HG03025 (cell line): ENCODE results near the gene SLC22A6.

Source experiments
- ATAC-seq: cut with Tn5 transposase; IDR thresholded peaks from one replicate; pipeline ENCODE4 v1.9.1; 2021; ENCODE audit warnings: mild to moderate bottlenecking, moderate library complexity; ENCODE audit not compliant: unreplicated experiment, low FRiP score

Gene SLC22A6

GRCh38 chr11:62933750-62934495 lies 50.8 kb downstream of the SLC22A6 start:
- ATAC-seq: no peak

GRCh38 chr11:62933285-62933684 lies 51.5 kb downstream of the SLC22A6 start:
- no peak for ATAC-seq

GRCh38 chr11:62931499-62932278 lies 53.1 kb downstream of the SLC22A6 start:
- ATAC-seq: no peak

- no peak for ATAC-seq
Measured at GRCh38 chr11:62930666-62931065, 54.1 kb downstream of the SLC22A6 start.

- ATAC-seq: no peak
Measured at GRCh38 chr11:62930157-62930556, 54.6 kb downstream of the SLC22A6 start.

- no peak for ATAC-seq
Measured at GRCh38 chr11:62928011-62928410, 56.8 kb downstream of the SLC22A6 start.

- ATAC-seq: no peak
Measured at GRCh38 chr11:62926680-62927455, 57.9 kb downstream of the SLC22A6 start.
